Stimulated activated naive CD8-positive, alpha-beta T cell treated with anti-CD3 and anti-CD28 coated beads, Interleukin-15, Interleukin-2, amounts not matched to agents 100 ng/mL and 50 ng/mL, for 24 hours (primary cell): ENCODE data around the gene LAMA3.

ENCODE experiments used
- H3K27ac Mint-ChIP-seq: one replicate; pipeline ENCODE4 v1.8.0; 2021; ENCODE audit warnings: mild to moderate bottlenecking, mixed read lengths
- H3K27me3 Mint-ChIP-seq: one replicate; pipeline ENCODE4 v1.8.0; 2021; ENCODE audit warnings: mixed read lengths
- H3K36me3 Mint-ChIP-seq: one replicate; pipeline ENCODE4 v1.8.0; 2021; ENCODE audit warnings: low read depth, mixed read lengths
- H3K4me1 Mint-ChIP-seq: one replicate; pipeline ENCODE4 v1.8.0; 2021; ENCODE audit warnings: low read depth, mixed read lengths
- H3K4me3 Mint-ChIP-seq: one replicate; pipeline ENCODE4 v1.8.0; 2021; ENCODE audit warnings: mild to moderate bottlenecking, mixed read lengths
- H3K9me3 Mint-ChIP-seq: one replicate; pipeline ENCODE4 v1.8.0; 2021; ENCODE audit warnings: mixed read lengths

Gene LAMA3

GRCh38 chr18:23967321-23968089 lies 278.3 kb downstream of the LAMA3 start:
- peaks cover 86% of the 10 kb centered on the region for H3K4me1 Mint-ChIP-seq
- no peaks in the 10 kb centered on the region for H3K27me3 Mint-ChIP-seq
- H3K36me3 Mint-ChIP-seq: no peaks in the 10 kb centered on the region
- peak overlapping the region; percentile 21 for H3K27ac Mint-ChIP-seq
- no peaks in the 10 kb centered on the region for H3K9me3 Mint-ChIP-seq
- no peak overlapping the region for H3K4me3 Mint-ChIP-seq

GRCh38 chr18:23968638-23969604 lies 279.7 kb downstream of the LAMA3 start:
- Mint-ChIP-seq H3K4me3 (no peak overlapping the region), H3K27ac (no peak overlapping the region)

GRCh38 chr18:23969664-23970063 lies 280.4 kb downstream of the LAMA3 start:
- H3K4me3 Mint-ChIP-seq: no peak overlapping the region
- peaks cover 87% of the 10 kb centered on the region for H3K4me1 Mint-ChIP-seq
- H3K27ac Mint-ChIP-seq: peak overlapping the region; percentile 65
- H3K36me3 Mint-ChIP-seq: no peaks in the 10 kb centered on the region
- no peaks in the 10 kb centered on the region for H3K9me3 Mint-ChIP-seq
- H3K27me3 Mint-ChIP-seq: no peaks in the 10 kb centered on the region

More at GRCh38 chr18:23968638-23969604, 279.7 kb downstream of the LAMA3 start:
- peaks cover 93% of the 10 kb centered on the region for H3K4me1 Mint-ChIP-seq
- H3K27me3 Mint-ChIP-seq: no peaks in the 10 kb centered on the region
- H3K9me3 Mint-ChIP-seq: no peaks in the 10 kb centered on the region
- no peaks in the 10 kb centered on the region for H3K36me3 Mint-ChIP-seq

- H3K9me3 Mint-ChIP-seq: no peaks in the 10 kb centered on the region
- H3K27ac Mint-ChIP-seq: peak overlapping the region; percentile 90
- no peaks in the 10 kb centered on the region for H3K36me3 Mint-ChIP-seq
- no peaks in the 10 kb centered on the region for H3K27me3 Mint-ChIP-seq
- peaks cover 80% of the 10 kb centered on the region for H3K4me1 Mint-ChIP-seq
- peak overlapping the region; percentile 40 for H3K4me3 Mint-ChIP-seq
Measured at GRCh38 chr18:23970161-23971096, 281.2 kb downstream of the LAMA3 start.

- peak overlapping the region; percentile 40 for H3K4me3 Mint-ChIP-seq
- H3K4me1 Mint-ChIP-seq: peaks cover 73% of the 10 kb centered on the region
- H3K27me3 Mint-ChIP-seq: no peaks in the 10 kb centered on the region
- no peaks in the 10 kb centered on the region for H3K9me3 Mint-ChIP-seq
- H3K27ac Mint-ChIP-seq: peak overlapping the region; percentile 90
- H3K36me3 Mint-ChIP-seq: no peaks in the 10 kb centered on the region
Measured at GRCh38 chr18:23971097-23971440, 281.8 kb downstream of the LAMA3 start.

- no peaks in the 10 kb centered on the region for H3K27me3 Mint-ChIP-seq
- H3K4me3 Mint-ChIP-seq: no peak overlapping the region
- H3K4me1 Mint-ChIP-seq: peaks cover 70% of the 10 kb centered on the region
- no peaks in the 10 kb centered on the region for H3K36me3 Mint-ChIP-seq
- H3K27ac Mint-ChIP-seq: no peak overlapping the region
- H3K9me3 Mint-ChIP-seq: peaks cover 6% of the 10 kb centered on the region
Measured at GRCh38 chr18:23971666-23972230, 282.5 kb downstream of the LAMA3 start.

GRCh38 chr18:23972453-23972852 lies 283.2 kb downstream of the LAMA3 start:
- no peak overlapping the region for H3K4me3 Mint-ChIP-seq
- no peaks in the 10 kb centered on the region for H3K27me3 Mint-ChIP-seq
- peaks cover 67% of the 10 kb centered on the region for H3K4me1 Mint-ChIP-seq
- peak overlapping the region; percentile 54 for H3K27ac Mint-ChIP-seq
- H3K9me3 Mint-ChIP-seq: peaks cover 10% of the 10 kb centered on the region
- H3K36me3 Mint-ChIP-seq: no peaks in the 10 kb centered on the region

GRCh38 chr18:23977103-23977502 lies 287.9 kb downstream of the LAMA3 start:
- H3K27me3 Mint-ChIP-seq: no peaks in the 10 kb centered on the region
- no peak overlapping the region for H3K27ac Mint-ChIP-seq
- H3K9me3 Mint-ChIP-seq: peaks cover 10% of the 10 kb centered on the region
- H3K4me3 Mint-ChIP-seq: no peak overlapping the region
- H3K36me3 Mint-ChIP-seq: no peaks in the 10 kb centered on the region
- H3K4me1 Mint-ChIP-seq: peaks cover 44% of the 10 kb centered on the region

GRCh38 chr18:23977719-23978483 lies 288.6 kb downstream of the LAMA3 start:
- no peak overlapping the region for H3K4me3 Mint-ChIP-seq
- no peak overlapping the region for H3K27ac Mint-ChIP-seq
- H3K27me3 Mint-ChIP-seq: no peaks in the 10 kb centered on the region
- peaks cover 10% of the 10 kb centered on the region for H3K9me3 Mint-ChIP-seq
- H3K36me3 Mint-ChIP-seq: no peaks in the 10 kb centered on the region
- H3K4me1 Mint-ChIP-seq: peaks cover 44% of the 10 kb centered on the region

- H3K4me3 Mint-ChIP-seq: no peak overlapping the region
- H3K9me3 Mint-ChIP-seq: peaks cover 6% of the 10 kb centered on the region
- peaks cover 6% of the 10 kb centered on the region for H3K36me3 Mint-ChIP-seq
- no peak overlapping the region for H3K27ac Mint-ChIP-seq
- H3K27me3 Mint-ChIP-seq: no peaks in the 10 kb centered on the region
- H3K4me1 Mint-ChIP-seq: peaks cover 44% of the 10 kb centered on the region
Measured at GRCh38 chr18:23981369-23981980, 292.2 kb downstream of the LAMA3 start.

GRCh38 chr18:23982155-23983079 lies 293.2 kb downstream of the LAMA3 start:
- peak overlapping the region; percentile 18 for H3K27ac Mint-ChIP-seq
- peaks cover 6% of the 10 kb centered on the region for H3K36me3 Mint-ChIP-seq
- H3K9me3 Mint-ChIP-seq: no peaks in the 10 kb centered on the region
- no peak overlapping the region for H3K4me3 Mint-ChIP-seq
- peaks cover 50% of the 10 kb centered on the region for H3K4me1 Mint-ChIP-seq
- no peaks in the 10 kb centered on the region for H3K27me3 Mint-ChIP-seq

- Mint-ChIP-seq H3K9me3 (no peaks in the 10 kb centered on the region), H3K36me3 (peaks cover 6% of the 10 kb centered on the region), H3K4me3 (no peak overlapping the region), H3K4me1 (peaks cover 48% of the 10 kb centered on the region), H3K27me3 (no peaks in the 10 kb centered on the region), H3K27ac (peak overlapping the region; percentile 18)
Measured at GRCh38 chr18:23983112-23983511, 293.9 kb downstream of the LAMA3 start.
